ENCODE data around the gene ADAR. TPM values are rescaled to one million over a fixed set of nuclear protein-coding genes. Genes with fewer than 3 reads are reported as not detected.

The ADAR gene
- polyA plus RNA-seq, 1 donor (not counting 4 experiments of a cell fraction or from before 2014, with no cell fraction given), result 148 TPM

- no peak for TF ChIP-seq EZH2 (IDR thresholded peaks at IDR 0.05; ENCODE audit: low read length)
- TF ChIP-seq, protein P1, sequence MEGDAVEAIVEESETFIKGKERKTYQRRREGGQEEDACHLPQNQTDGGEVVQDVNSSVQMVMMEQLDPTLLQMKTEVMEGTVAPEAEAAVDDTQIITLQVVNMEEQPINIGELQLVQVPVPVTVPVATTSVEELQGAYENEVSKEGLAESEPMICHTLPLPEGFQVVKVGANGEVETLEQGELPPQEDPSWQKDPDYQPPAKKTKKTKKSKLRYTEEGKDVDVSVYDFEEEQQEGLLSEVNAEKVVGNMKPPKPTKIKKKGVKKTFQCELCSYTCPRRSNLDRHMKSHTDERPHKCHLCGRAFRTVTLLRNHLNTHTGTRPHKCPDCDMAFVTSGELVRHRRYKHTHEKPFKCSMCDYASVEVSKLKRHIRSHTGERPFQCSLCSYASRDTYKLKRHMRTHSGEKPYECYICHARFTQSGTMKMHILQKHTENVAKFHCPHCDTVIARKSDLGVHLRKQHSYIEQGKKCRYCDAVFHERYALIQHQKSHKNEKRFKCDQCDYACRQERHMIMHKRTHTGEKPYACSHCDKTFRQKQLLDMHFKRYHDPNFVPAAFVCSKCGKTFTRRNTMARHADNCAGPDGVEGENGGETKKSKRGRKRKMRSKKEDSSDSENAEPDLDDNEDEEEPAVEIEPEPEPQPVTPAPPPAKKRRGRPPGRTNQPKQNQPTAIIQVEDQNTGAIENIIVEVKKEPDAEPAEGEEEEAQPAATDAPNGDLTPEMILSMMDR (optimal IDR thresholded peaks at IDR 0.05 in 1 of 3, IDR thresholded peaks at IDR 0.05 in 1 of 3, conservative IDR thresholded peaks at IDR 0.05 in 1 of 3; ENCODE audit: extremely low read depth in 1 of 3, insufficient read depth in 2 of 3, low read length in 3 of 3), result no peak
- no peaks in the 10 kb centered on the region for H3K27me3 ChIP-seq (ENCODE audit: control insufficient read depth, extremely low read depth, insufficient read depth, low read length)
- peaks cover 6% of the 10 kb centered on the region for H4K20me1 ChIP-seq (ENCODE audit: control insufficient read depth, extremely low read depth, insufficient read depth, low read length)
- H2AFZ ChIP-seq (ENCODE audit: control insufficient read depth, low read length), result no peak overlapping the region
- H3K4me1 ChIP-seq (ENCODE audit: control insufficient read depth, extremely low read depth, insufficient read depth, low read length), result no peaks in the 10 kb centered on the region
- no peaks in the 10 kb centered on the region for H3K9me3 ChIP-seq (ENCODE audit: control insufficient read depth, low read depth, low read length)
- H3K4me3 ChIP-seq (ENCODE audit: control insufficient read depth in 2 of 3, extremely low read depth in 1 of 3, insufficient read depth in 2 of 3, low read depth in 1 of 3, low read length in 3 of 3), result no peak overlapping the region
- DNase-seq (ENCODE audit: low read depth, low spot score) (no peak), FAIRE-seq (no peak)
- no peak overlapping the region for H3K4me2 ChIP-seq (ENCODE audit: control insufficient read depth, extremely low read depth, insufficient read depth, low read depth, low read length)
- H3K27ac ChIP-seq (ENCODE audit: control insufficient read depth, insufficient read depth, low read length), result no peak overlapping the region
- peaks cover 56 to 68% of the 10 kb centered on the region in 2 experiments for H3K36me3 ChIP-seq (ENCODE audit: control insufficient read depth in 2 of 2, extremely low read depth in 1 of 2, insufficient read depth in 2 of 2, low read length in 2 of 2)
- dilution Hi-C loops (cut with MboI; ENCODE audit: extremely low pct_ligation_motif_present, low sequenced_read_pairs), result no loop called here
- no peaks in the 10 kb centered on the region for H3K9me1 ChIP-seq (ENCODE audit: control insufficient read depth, extremely low read depth, insufficient read depth, low read length)
- H3K9ac ChIP-seq (ENCODE audit: control insufficient read depth, extremely low read depth, insufficient read depth, low read length), result no peak overlapping the region
- no peaks in the 10 kb centered on the region for H3K79me2 ChIP-seq (ENCODE audit: control insufficient read depth, insufficient read depth, low read length)
Observed at GRCh38 chr1:154581766-154582165, 26.2 kb downstream of the ADAR start.

- Histone ChIP-seq H3K27ac (ENCODE audit: control insufficient read depth, insufficient read depth, low read length) (no peak overlapping the region), H4K20me1 (ENCODE audit: control insufficient read depth, extremely low read depth, insufficient read depth, low read length) (peaks cover 3% of the 10 kb centered on the region), H3K9me3 (ENCODE audit: control insufficient read depth, low read depth, low read length) (no peaks in the 10 kb centered on the region), H3K79me2 (ENCODE audit: control insufficient read depth, insufficient read depth, low read length) (no peaks in the 10 kb centered on the region), H3K36me3 (ENCODE audit: control insufficient read depth in 2 of 2, extremely low read depth in 1 of 2, insufficient read depth in 2 of 2, low read length in 2 of 2) (peaks cover 35 to 46% of the 10 kb centered on the region in 2 experiments), H3K4me2 (ENCODE audit: control insufficient read depth, extremely low read depth, insufficient read depth, low read depth, low read length) (no peak overlapping the region), H3K9ac (ENCODE audit: control insufficient read depth, extremely low read depth, insufficient read depth, low read length) (no peak overlapping the region), H3K9me1 (ENCODE audit: control insufficient read depth, extremely low read depth, insufficient read depth, low read length) (no peaks in the 10 kb centered on the region), H3K27me3 (ENCODE audit: control insufficient read depth, extremely low read depth, insufficient read depth, low read length) (no peaks in the 10 kb centered on the region), H3K4me1 (ENCODE audit: control insufficient read depth, extremely low read depth, insufficient read depth, low read length) (no peaks in the 10 kb centered on the region), H3K4me3 (ENCODE audit: control insufficient read depth in 2 of 3, extremely low read depth in 1 of 3, insufficient read depth in 2 of 3, low read depth in 1 of 3, low read length in 3 of 3) (no peak overlapping the region), H2AFZ (ENCODE audit: control insufficient read depth, low read length) (no peak overlapping the region)
- dilution Hi-C loops (cut with MboI; ENCODE audit: extremely low pct_ligation_motif_present, low sequenced_read_pairs), result no loop called here
- DNase-seq (ENCODE audit: low read depth, low spot score), result no peak
- FAIRE-seq, result no peak
- TF ChIP-seq EZH2 (IDR thresholded peaks at IDR 0.05; ENCODE audit: low read length), result no peak
- TF ChIP-seq, protein P1 (optimal IDR thresholded peaks at IDR 0.05 in 1 of 3, IDR thresholded peaks at IDR 0.05 in 1 of 3, conservative IDR thresholded peaks at IDR 0.05 in 1 of 3; ENCODE audit: extremely low read depth in 1 of 3, insufficient read depth in 2 of 3, low read length in 3 of 3), result no peak
Observed at GRCh38 chr1:154579374-154579773, 28.6 kb downstream of the ADAR start.
